ENCODE measurements around the gene DCDC2B.

DNA sequence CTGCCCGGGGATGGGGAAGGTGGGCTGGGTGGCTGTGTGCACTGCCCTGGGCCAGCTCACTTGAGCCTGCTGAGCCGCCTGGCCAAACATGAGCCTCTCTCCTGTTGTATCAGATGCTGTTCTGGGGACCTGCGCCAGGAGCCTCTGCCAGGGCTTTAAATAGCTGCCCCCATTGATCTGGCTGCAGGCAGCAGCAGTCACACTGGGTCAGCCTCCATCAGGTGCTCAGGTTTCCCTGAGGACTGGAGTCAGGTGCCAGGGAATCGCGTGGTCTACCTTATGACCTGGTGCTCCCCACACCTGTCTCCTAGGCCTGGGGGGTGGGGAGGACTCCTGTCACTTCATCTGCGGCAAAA lies 9.2 kb upstream of the DCDC2B start:
- TF ChIP-seq, protein P1, sequence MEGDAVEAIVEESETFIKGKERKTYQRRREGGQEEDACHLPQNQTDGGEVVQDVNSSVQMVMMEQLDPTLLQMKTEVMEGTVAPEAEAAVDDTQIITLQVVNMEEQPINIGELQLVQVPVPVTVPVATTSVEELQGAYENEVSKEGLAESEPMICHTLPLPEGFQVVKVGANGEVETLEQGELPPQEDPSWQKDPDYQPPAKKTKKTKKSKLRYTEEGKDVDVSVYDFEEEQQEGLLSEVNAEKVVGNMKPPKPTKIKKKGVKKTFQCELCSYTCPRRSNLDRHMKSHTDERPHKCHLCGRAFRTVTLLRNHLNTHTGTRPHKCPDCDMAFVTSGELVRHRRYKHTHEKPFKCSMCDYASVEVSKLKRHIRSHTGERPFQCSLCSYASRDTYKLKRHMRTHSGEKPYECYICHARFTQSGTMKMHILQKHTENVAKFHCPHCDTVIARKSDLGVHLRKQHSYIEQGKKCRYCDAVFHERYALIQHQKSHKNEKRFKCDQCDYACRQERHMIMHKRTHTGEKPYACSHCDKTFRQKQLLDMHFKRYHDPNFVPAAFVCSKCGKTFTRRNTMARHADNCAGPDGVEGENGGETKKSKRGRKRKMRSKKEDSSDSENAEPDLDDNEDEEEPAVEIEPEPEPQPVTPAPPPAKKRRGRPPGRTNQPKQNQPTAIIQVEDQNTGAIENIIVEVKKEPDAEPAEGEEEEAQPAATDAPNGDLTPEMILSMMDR (IDR thresholded peaks at IDR 0.05 in 8 of 11, conservative IDR thresholded peaks at IDR 0.05 in 3 of 11) = no peak
- no peak for TF ChIP-seq POLR2A (IDR thresholded peaks at IDR 0.05)
